ENCODE data around the gene AP4B1.

GRCh38 chr1:113918243-113918642 lies 13.6 kb upstream of the AP4B1 start:
- TF ChIP-seq, protein P1, sequence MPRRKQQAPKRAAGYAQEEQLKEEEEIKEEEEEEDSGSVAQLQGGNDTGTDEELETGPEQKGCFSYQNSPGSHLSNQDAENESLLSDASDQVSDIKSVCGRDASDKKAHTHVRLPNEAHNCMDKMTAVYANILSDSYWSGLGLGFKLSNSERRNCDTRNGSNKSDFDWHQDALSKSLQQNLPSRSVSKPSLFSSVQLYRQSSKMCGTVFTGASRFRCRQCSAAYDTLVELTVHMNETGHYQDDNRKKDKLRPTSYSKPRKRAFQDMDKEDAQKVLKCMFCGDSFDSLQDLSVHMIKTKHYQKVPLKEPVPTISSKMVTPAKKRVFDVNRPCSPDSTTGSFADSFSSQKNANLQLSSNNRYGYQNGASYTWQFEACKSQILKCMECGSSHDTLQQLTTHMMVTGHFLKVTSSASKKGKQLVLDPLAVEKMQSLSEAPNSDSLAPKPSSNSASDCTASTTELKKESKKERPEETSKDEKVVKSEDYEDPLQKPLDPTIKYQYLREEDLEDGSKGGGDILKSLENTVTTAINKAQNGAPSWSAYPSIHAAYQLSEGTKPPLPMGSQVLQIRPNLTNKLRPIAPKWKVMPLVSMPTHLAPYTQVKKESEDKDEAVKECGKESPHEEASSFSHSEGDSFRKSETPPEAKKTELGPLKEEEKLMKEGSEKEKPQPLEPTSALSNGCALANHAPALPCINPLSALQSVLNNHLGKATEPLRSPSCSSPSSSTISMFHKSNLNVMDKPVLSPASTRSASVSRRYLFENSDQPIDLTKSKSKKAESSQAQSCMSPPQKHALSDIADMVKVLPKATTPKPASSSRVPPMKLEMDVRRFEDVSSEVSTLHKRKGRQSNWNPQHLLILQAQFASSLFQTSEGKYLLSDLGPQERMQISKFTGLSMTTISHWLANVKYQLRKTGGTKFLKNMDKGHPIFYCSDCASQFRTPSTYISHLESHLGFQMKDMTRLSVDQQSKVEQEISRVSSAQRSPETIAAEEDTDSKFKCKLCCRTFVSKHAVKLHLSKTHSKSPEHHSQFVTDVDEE (CRISPR knock-in tag; IDR thresholded peaks at IDR 0.05): no peak
- no peak for TF ChIP-seq PPARA (CRISPR knock-in tag; IDR thresholded peaks at IDR 0.05; ENCODE audit: borderline replicate concordance)
- TF ChIP-seq, protein P2, sequence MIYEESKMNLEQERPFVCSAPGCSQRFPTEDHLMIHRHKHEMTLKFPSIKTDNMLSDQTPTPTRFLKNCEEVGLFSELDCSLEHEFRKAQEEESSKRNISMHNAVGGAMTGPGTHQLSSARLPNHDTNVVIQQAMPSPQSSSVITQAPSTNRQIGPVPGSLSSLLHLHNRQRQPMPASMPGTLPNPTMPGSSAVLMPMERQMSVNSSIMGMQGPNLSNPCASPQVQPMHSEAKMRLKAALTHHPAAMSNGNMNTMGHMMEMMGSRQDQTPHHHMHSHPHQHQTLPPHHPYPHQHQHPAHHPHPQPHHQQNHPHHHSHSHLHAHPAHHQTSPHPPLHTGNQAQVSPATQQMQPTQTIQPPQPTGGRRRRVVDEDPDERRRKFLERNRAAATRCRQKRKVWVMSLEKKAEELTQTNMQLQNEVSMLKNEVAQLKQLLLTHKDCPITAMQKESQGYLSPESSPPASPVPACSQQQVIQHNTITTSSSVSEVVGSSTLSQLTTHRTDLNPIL (CRISPR knock-in tag; IDR thresholded peaks at IDR 0.05; ENCODE audit: low read depth): no peak
- no peak for TF ChIP-seq ZNF8 (CRISPR knock-in tag; IDR thresholded peaks at IDR 0.05)
- TF ChIP-seq, protein P3, sequence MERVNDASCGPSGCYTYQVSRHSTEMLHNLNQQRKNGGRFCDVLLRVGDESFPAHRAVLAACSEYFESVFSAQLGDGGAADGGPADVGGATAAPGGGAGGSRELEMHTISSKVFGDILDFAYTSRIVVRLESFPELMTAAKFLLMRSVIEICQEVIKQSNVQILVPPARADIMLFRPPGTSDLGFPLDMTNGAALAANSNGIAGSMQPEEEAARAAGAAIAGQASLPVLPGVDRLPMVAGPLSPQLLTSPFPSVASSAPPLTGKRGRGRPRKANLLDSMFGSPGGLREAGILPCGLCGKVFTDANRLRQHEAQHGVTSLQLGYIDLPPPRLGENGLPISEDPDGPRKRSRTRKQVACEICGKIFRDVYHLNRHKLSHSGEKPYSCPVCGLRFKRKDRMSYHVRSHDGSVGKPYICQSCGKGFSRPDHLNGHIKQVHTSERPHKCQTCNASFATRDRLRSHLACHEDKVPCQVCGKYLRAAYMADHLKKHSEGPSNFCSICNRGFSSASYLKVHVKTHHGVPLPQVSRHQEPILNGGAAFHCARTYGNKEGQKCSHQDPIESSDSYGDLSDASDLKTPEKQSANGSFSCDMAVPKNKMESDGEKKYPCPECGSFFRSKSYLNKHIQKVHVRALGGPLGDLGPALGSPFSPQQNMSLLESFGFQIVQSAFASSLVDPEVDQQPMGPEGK (CRISPR knock-in tag; IDR thresholded peaks at IDR 0.05; ENCODE audit: borderline replicate concordance): no peak
- TF ChIP-seq ZFP3 (CRISPR knock-in tag; IDR thresholded peaks at IDR 0.05): no peak
- no peak for TF ChIP-seq OSR1 (CRISPR knock-in tag; IDR thresholded peaks at IDR 0.05)
- TF ChIP-seq TCF4 (CRISPR knock-in tag; IDR thresholded peaks at IDR 0.05; ENCODE audit: borderline replicate concordance): no peak
- TF ChIP-seq BACH2 (CRISPR knock-in tag; IDR thresholded peaks at IDR 0.05; ENCODE audit: borderline replicate concordance): no peak
- TF ChIP-seq CSDC2 (CRISPR knock-in tag; IDR thresholded peaks at IDR 0.05): no peak
- TF ChIP-seq ZNF565 (CRISPR knock-in tag; conservative IDR thresholded peaks at IDR 0.05; ENCODE audit: low read depth): no peak
- TF ChIP-seq RARB (CRISPR knock-in tag; IDR thresholded peaks at IDR 0.05): no peak
- TF ChIP-seq ARNTL (CRISPR knock-in tag; IDR thresholded peaks at IDR 0.05; ENCODE audit: borderline replicate concordance, low read depth): no peak

All from SK-N-SH treated with all-trans-retinoic acid at 6 μM for 48 hours (cell line).